H1 (cell line): ENCODE data around the gene FHIT. TPM values are rescaled to one million over a fixed set of nuclear protein-coding genes. Genes with fewer than 3 reads are reported as not detected.

ENCODE experiments used
- CTCF ChIA-PET: fragments of 300-600 bp; sonication (Branson Sonifier 250); formaldehyde crosslinking; loops from one replicate; lab custom pipeline; 2021; ENCODE audit not compliant: partially characterized antibody; lab: Charles Lee
- POLR2A ChIA-PET: fragments of 300-600 bp; sonication (Branson Sonifier 250); formaldehyde crosslinking; loops from one replicate; lab custom pipeline; 2021; ENCODE audit warnings: inconsistent platforms; ENCODE audit not compliant: partially characterized antibody; lab: Charles Lee
- DNase-seq, 2 experiments: peaks; one replicate each; pipeline versions ENCODE4 v3.0.0 to v3.0.0-alpha.2; 2010 to 2022; ENCODE audit warnings: low spot score in 2 of 2, low read depth in 1 of 2, mixed read lengths in 1 of 2
- FAIRE-seq: peaks from 2 replicates; lab custom pipeline; 2011; peaks lifted over from hg19 to GRCh38; lab: Jason Lieb, UNC
- H2AFZ ChIP-seq: 2 replicates; pipeline ENCODE4 v1.8.1; 2012; ENCODE audit warnings: low read length, inconsistent platforms
- H2AK5ac ChIP-seq: 2 replicates; pipeline ENCODE4 v1.6.1; 2013; ENCODE audit warnings: low read depth, low read length
- H2BK120ac ChIP-seq: replicated peaks from 2 replicates; pipeline ENCODE3; 2013; ENCODE audit warnings: low read depth, low read length, inconsistent platforms
- H2BK12ac ChIP-seq: 2 replicates; pipeline ENCODE4 v1.6.1; 2013; ENCODE audit warnings: low read depth, low read length
- H2BK15ac ChIP-seq: 2 replicates; pipeline ENCODE4 v1.6.1; 2013; ENCODE audit warnings: low read length
- H2BK20ac ChIP-seq: 2 replicates; pipeline ENCODE4 v1.6.1; 2013; ENCODE audit warnings: low read length
- H2BK5ac ChIP-seq: 2 replicates; pipeline ENCODE4 v1.6.1; 2013; ENCODE audit warnings: low read depth, low read length
- H3K14ac ChIP-seq: 2 replicates; pipeline ENCODE4 v1.6.1; 2013; ENCODE audit warnings: inconsistent platforms; ENCODE audit not compliant: insufficient read length
- H3K18ac ChIP-seq: 2 replicates; pipeline ENCODE4 v1.6.1; 2013; ENCODE audit warnings: low read length; ENCODE audit errors: extremely low read depth
- H3K23ac ChIP-seq: 2 replicates; pipeline ENCODE4 v1.6.1; 2013; ENCODE audit warnings: inconsistent platforms; ENCODE audit not compliant: insufficient read length
- H3K23me2 ChIP-seq: 2 replicates; pipeline ENCODE4 v1.6.1; 2013; ENCODE audit warnings: low read depth, low read length
- H3K27ac ChIP-seq: 2 replicates; pipeline ENCODE4 v1.6.1; 2011; ENCODE audit warnings: low read depth, low read length, inconsistent platforms
- H3K27me3 ChIP-seq, 4 experiments: replicated peaks in 1 of 4; 1 replicate in 1 of 4; 2 replicates in 3 of 4; pipeline versions ENCODE4 v1.6.1 to v1.8.1; 2011 to 2013; ENCODE audit warnings: low read length in 3 of 4, mild to moderate bottlenecking in 3 of 4, inconsistent platforms in 2 of 4, mixed read lengths in 2 of 4, moderate library complexity in 1 of 4; ENCODE audit not compliant: control insufficient read depth in 3 of 4, insufficient read depth in 3 of 4; ENCODE audit errors: extremely low read depth in 1 of 4
- H3K36me3 ChIP-seq, 4 experiments: 2 replicates each; pipeline versions ENCODE4 v1.6.1 to v1.8.1; 2011 to 2013; ENCODE audit warnings: mild to moderate bottlenecking in 4 of 4, low read length in 3 of 4, moderate library complexity in 2 of 4, control low read depth in 1 of 4, inconsistent platforms in 1 of 4; ENCODE audit not compliant: insufficient read depth in 4 of 4, control insufficient read depth in 2 of 4
- H3K4ac ChIP-seq: replicated peaks from 2 replicates; pipeline ENCODE3; 2013; ENCODE audit warnings: low read length, low read depth, mixed read lengths, inconsistent platforms; ENCODE audit not compliant: insufficient read length
- H3K4me1 ChIP-seq, 4 experiments: replicated peaks in 1 of 4; 1 replicate in 1 of 4; 2 replicates in 3 of 4; pipeline versions ENCODE4 v1.6.1 to v1.8.1; 2011 to 2013; ENCODE audit warnings: low read length in 3 of 4, inconsistent platforms in 2 of 4, mixed read lengths in 1 of 4; ENCODE audit not compliant: insufficient read depth in 4 of 4, control insufficient read depth in 3 of 4
- H3K4me2 ChIP-seq, 2 experiments: 2 replicates each; pipeline versions ENCODE4 v1.6.1 to v1.8.1; 2011 to 2013; ENCODE audit warnings: low read depth in 2 of 2, low read length in 2 of 2, control low read depth in 1 of 2, inconsistent platforms in 1 of 2, mild to moderate bottlenecking in 1 of 2; ENCODE audit not compliant: insufficient read depth in 1 of 2
- H3K4me3 ChIP-seq, 4 experiments: fragments of 200-600, 300-600 bp in 1 of 4; sonication (generic), shearing (Covaris generic), sonication (Bioruptor Twin) in 1 of 4; 2 replicates each; pipeline versions ENCODE4 v1.5.1 to v1.8.1; 2011 to 2016; ENCODE audit warnings: low read length in 4 of 4, low read depth in 3 of 4, control low read depth in 2 of 4, inconsistent platforms in 2 of 4, mild to moderate bottlenecking in 2 of 4, mixed read lengths in 1 of 4, moderate library complexity in 1 of 4; ENCODE audit not compliant: insufficient read depth in 2 of 4; ENCODE audit errors: extremely low read depth in 1 of 4
- H3K56ac ChIP-seq: replicated peaks from 2 replicates; pipeline ENCODE3; 2013; ENCODE audit warnings: low read depth, mild to moderate bottlenecking, mixed read lengths, low read length, inconsistent platforms; ENCODE audit not compliant: insufficient read length
- H3K79me1 ChIP-seq: 2 replicates; pipeline ENCODE4 v1.6.1; 2013; ENCODE audit warnings: low read depth, low read length, control low read depth
- H3K79me2 ChIP-seq, 2 experiments: 2 replicates each; pipeline versions ENCODE4 v1.6.1 to v1.8.1; 2012 to 2013; ENCODE audit warnings: low read length in 2 of 2, mild to moderate bottlenecking in 2 of 2, inconsistent platforms in 1 of 2; ENCODE audit not compliant: insufficient read depth in 2 of 2, control insufficient read depth in 1 of 2
- H3K9ac ChIP-seq, 4 experiments: replicated peaks in 1 of 4; 1 replicate in 1 of 4; 2 replicates in 3 of 4; pipeline versions ENCODE4 v1.6.1 to v1.8.1; 2011 to 2013; ENCODE audit warnings: low read depth in 3 of 4, low read length in 3 of 4, control low read depth in 2 of 4, mild to moderate bottlenecking in 2 of 4, moderate library complexity in 2 of 4, inconsistent platforms in 1 of 4; ENCODE audit errors: extremely low read depth in 1 of 4
- H3K9me3 ChIP-seq, 2 experiments: 2 replicates each; pipeline versions ENCODE4 v1.6.1 to v1.8.1; 2012 to 2013; ENCODE audit warnings: mild to moderate bottlenecking in 2 of 2, moderate library complexity in 2 of 2, control low read depth in 1 of 2, inconsistent platforms in 1 of 2, low read depth in 1 of 2, low read length in 1 of 2, mixed read lengths in 1 of 2; ENCODE audit not compliant: insufficient read depth in 2 of 2
- H4K20me1 ChIP-seq, 2 experiments: replicated peaks in 1 of 2; 2 replicates each; pipeline versions ENCODE3 to v1.8.1; 2011 to 2013; ENCODE audit warnings: inconsistent platforms in 2 of 2, low read length in 2 of 2, mild to moderate bottlenecking in 1 of 2; ENCODE audit not compliant: insufficient read depth in 2 of 2, control insufficient read depth in 1 of 2
- H4K5ac ChIP-seq: 2 replicates; pipeline ENCODE4 v1.6.1; 2013; ENCODE audit warnings: low read length, low read depth, mixed read lengths, inconsistent platforms; ENCODE audit not compliant: insufficient read length
- H4K8ac ChIP-seq: 2 replicates; pipeline ENCODE4 v1.8.0; 2013; ENCODE audit warnings: mild to moderate bottlenecking, moderate library complexity, low read length, inconsistent platforms; ENCODE audit not compliant: insufficient read depth; ENCODE audit errors: extremely low read depth
- H4K91ac ChIP-seq: replicated peaks from 2 replicates; pipeline ENCODE3; 2013; ENCODE audit warnings: low read length, mixed read lengths, inconsistent platforms; ENCODE audit not compliant: insufficient read length
- MAFK ChIP-seq: IDR thresholded peaks from 2 replicates; pipeline ENCODE4 v1.6.1; 2012; ENCODE audit warnings: low read depth, mild to moderate bottlenecking, improper control_type of control experiment, low read length
- NANOG ChIP-seq: IDR thresholded peaks from 2 replicates; pipeline ENCODE4 v1.6.1; 2011; ENCODE audit warnings: low read length, low read depth, mild to moderate bottlenecking, inconsistent platforms; ENCODE audit not compliant: insufficient read depth, poor library complexity, severe bottlenecking
- SP1 ChIP-seq: IDR thresholded peaks from 2 replicates; pipeline ENCODE4 v1.6.1; 2011; ENCODE audit warnings: low read depth, low read length
- YY1 ChIP-seq: IDR thresholded peaks from 2 replicates; pipeline ENCODE4 v1.6.1; 2011; ENCODE audit warnings: low read depth, mild to moderate bottlenecking, low read length
- WGBS, 2 experiments: shearing (Covaris generic) in 1 of 2; methylation state at CpG; one replicate each; pipeline versions ENCODE4 v1.1.6 to v1.1.7; 2013 to 2015; ENCODE audit warnings: low lambda C conversion rate in 2 of 2, mixed read lengths in 2 of 2, inconsistent platforms in 1 of 2, low coverage in 1 of 2, missing lambda C conversion rate in 1 of 2; ENCODE audit not compliant: insufficient replicate concordance in 2 of 2, insufficient coverage in 1 of 2, insufficient read length in 1 of 2; ENCODE audit errors: extremely low coverage in 1 of 2, missing lambda C conversion rate in 1 of 2; 5-methylcytosine and 5-hydroxymethylcytosine counted together
- polyA plus RNA-seq, 7 experiments: library from polyadenylated mRNA; depleted of rRNA in 3 of 7; stranded (reverse) in 5 of 7; unstranded in 2 of 7; fragments of >200 nt in 5 of 7; fragments of 200-250 nt in 2 of 7; gene quantifications; 1 replicate in 5 of 7; 2 replicates in 1 of 7; 4 replicates in 1 of 7; pipeline versions ENCODE4 v1.2.1 to v1.2.3, GENCODE V29; 2011 to 2013; ENCODE audit warnings: missing spikeins in 2 of 7, mixed read lengths in 2 of 7
- total RNA-seq: library from RNA; stranded (reverse); fragmentation: NEBNext Ultra II Directional; extraction: Animal tissue kit (Norgen Biotek cat#: 25700); gene quantifications from 2 replicates; pipeline ENCODE4 v1.2.1, GENCODE V29; 2021

The FHIT gene
- total and polyA plus RNA-seq, 2 of the 8 experiments (the other 6 are each of a cell fraction or from before 2014, with no cell fraction given): 1.2 to 3.2 TPM

DNA sequence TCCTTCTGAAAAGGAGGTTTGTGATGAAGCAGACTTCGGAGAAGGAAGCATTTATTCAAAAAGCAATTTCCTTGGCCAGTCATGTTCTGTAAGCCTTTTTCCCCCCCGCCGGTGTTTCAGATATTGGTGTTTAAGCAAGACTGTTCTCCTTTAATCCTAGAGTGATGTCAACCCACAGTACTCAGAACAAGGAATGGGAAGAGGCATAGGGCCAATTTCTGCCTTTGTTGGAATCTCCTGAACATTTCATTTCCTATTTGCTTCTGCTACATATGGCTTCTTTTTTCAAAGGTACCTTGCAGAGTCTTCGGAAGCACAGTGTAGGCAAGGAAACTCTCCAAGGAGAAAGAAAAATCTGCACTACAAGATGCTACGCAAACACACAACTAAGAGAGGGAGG is 1488.3 kb downstream of the FHIT start:
- no peaks in the 10 kb centered on the region; a peak in 1 of 7 replicates for H3K27me3 ChIP-seq
- H4K5ac ChIP-seq: no peak overlapping the region
- H3K36me3 ChIP-seq: no peaks in the 10 kb centered on the region
- no peaks in the 10 kb centered on the region for H3K79me2 ChIP-seq
- H3K14ac ChIP-seq: no peak overlapping the region
- no peak overlapping the region for H3K4me3 ChIP-seq
- no peak for DNase-seq
- POLR2A ChIA-PET: no interaction called here
- no peak overlapping the region for H4K91ac ChIP-seq
- no peak overlapping the region for H2AK5ac ChIP-seq
- no peak overlapping the region for H2BK5ac ChIP-seq
- no peak for FAIRE-seq
- H3K9me3 ChIP-seq: no peaks in the 10 kb centered on the region
- no peak overlapping the region for H3K9ac ChIP-seq
- no peak overlapping the region for H2BK20ac ChIP-seq
- 94% methylated on average over 5 of the region's 5 CpGs; no CpG with 5 or more reads in 1 of the 2 experiments for WGBS, 2 experiments
- H3K56ac ChIP-seq: no peak overlapping the region
- no peak overlapping the region for H3K18ac ChIP-seq
- H3K27ac ChIP-seq: no peak overlapping the region
- H3K23ac ChIP-seq: no peak overlapping the region
- no peak overlapping the region for H4K8ac ChIP-seq
- no peak overlapping the region for H3K4ac ChIP-seq
- H2BK120ac ChIP-seq: no peak overlapping the region
- no peak overlapping the region for H2BK15ac ChIP-seq
- no peak for TF ChIP-seq SP1
- no peak for TF ChIP-seq NANOG
- TF ChIP-seq YY1: no peak
- no peak for TF ChIP-seq MAFK
- peaks cover 0 to 5% (median 0%) of the 10 kb centered on the region in 4 experiments; a peak in 1 of 7 replicates for H3K4me1 ChIP-seq
- CTCF ChIA-PET: no interaction called here
- no peaks in the 10 kb centered on the region for H3K23me2 ChIP-seq
- no peaks in the 10 kb centered on the region for H4K20me1 ChIP-seq
- no peaks in the 10 kb centered on the region for H3K79me1 ChIP-seq
- no peak overlapping the region for H3K4me2 ChIP-seq
- H2BK12ac ChIP-seq: no peak overlapping the region
- H2AFZ ChIP-seq: no peak overlapping the region
